SK-N-SH treated with all-trans-retinoic acid at 6 μM for 48 hours (cell line): ENCODE data around the gene LIG4.

Experiments used
- CSDC2 ChIP-seq: fragments of 250-450 bp; sonication (Bioruptor Pico); IDR thresholded peaks from 2 replicates; pipeline ENCODE4 v1.5.0; 2020; ENCODE audit warnings: mild to moderate bottlenecking, moderate library complexity
- OSR1 ChIP-seq: fragments of 250-450 bp; sonication (Bioruptor Pico); IDR thresholded peaks from 2 replicates; pipeline ENCODE4 v1.8.0; 2022; ENCODE audit warnings: moderate library complexity, mild to moderate bottlenecking, inconsistent platforms
- PPARA ChIP-seq: fragments of 250-450 bp; sonication (Bioruptor Pico); IDR thresholded peaks from 2 replicates; pipeline ENCODE4 v1.5.0; 2020; ENCODE audit warnings: mild to moderate bottlenecking, borderline replicate concordance
- RARB ChIP-seq: fragments of 250-450 bp; sonication (Bioruptor Pico); IDR thresholded peaks from 2 replicates; pipeline ENCODE4 v1.8.0; 2021; ENCODE audit warnings: mild to moderate bottlenecking, moderate library complexity
- SNAI2 ChIP-seq: fragments of 250-450 bp; sonication (Bioruptor Pico); IDR thresholded peaks from 2 replicates; pipeline ENCODE4 v1.5.0; 2020; ENCODE audit warnings: mild to moderate bottlenecking, moderate library complexity
- TOX ChIP-seq: fragments of 250-450 bp; sonication (Bioruptor Pico); IDR thresholded peaks from 2 replicates; pipeline ENCODE4 v1.8.0; 2021; ENCODE audit warnings: mild to moderate bottlenecking, moderate library complexity, borderline replicate concordance
- ZFP3 ChIP-seq: fragments of 250-450 bp; sonication (Bioruptor Pico); IDR thresholded peaks from 2 replicates; pipeline ENCODE4 v1.5.0; 2020; ENCODE audit warnings: mild to moderate bottlenecking, moderate library complexity
- ZFP30 ChIP-seq: fragments of 450-650 bp; formaldehyde crosslinking; IDR thresholded peaks from 2 replicates; pipeline ENCODE4 v1.5.0; 2022; ENCODE audit warnings: mild to moderate bottlenecking, moderate library complexity
- TF ChIP-seq, protein P1 (sequence below): fragments of 250-450 bp; sonication (Bioruptor Pico); IDR thresholded peaks from 2 replicates; pipeline ENCODE4 v1.8.0; 2020; ENCODE audit warnings: mild to moderate bottlenecking, moderate library complexity, borderline replicate concordance
- TF ChIP-seq, protein P2 (sequence below): fragments of 250-450 bp; sonication (Bioruptor Pico); IDR thresholded peaks from 2 replicates; pipeline ENCODE4 v1.8.0; 2021; ENCODE audit warnings: low read depth, mild to moderate bottlenecking, moderate library complexity, borderline replicate concordance
- TF ChIP-seq, protein P3 (sequence below): fragments of 250-450 bp; sonication (Bioruptor Pico); IDR thresholded peaks from 2 replicates; pipeline ENCODE4 v1.5.1; 2020; ENCODE audit warnings: low read depth, mild to moderate bottlenecking, moderate library complexity
- TF ChIP-seq, protein P4 (sequence below): fragments of 250-450 bp; sonication (Bioruptor Pico); IDR thresholded peaks from 2 replicates; pipeline ENCODE4 v1.5.1; 2021; ENCODE audit warnings: mild to moderate bottlenecking, moderate library complexity
- TF ChIP-seq, protein P5 (sequence below): fragments of 250-450 bp; sonication (Bioruptor Pico); IDR thresholded peaks from 2 replicates; pipeline ENCODE4 v1.5.0; 2020; ENCODE audit warnings: mild to moderate bottlenecking, moderate library complexity

DNA sequence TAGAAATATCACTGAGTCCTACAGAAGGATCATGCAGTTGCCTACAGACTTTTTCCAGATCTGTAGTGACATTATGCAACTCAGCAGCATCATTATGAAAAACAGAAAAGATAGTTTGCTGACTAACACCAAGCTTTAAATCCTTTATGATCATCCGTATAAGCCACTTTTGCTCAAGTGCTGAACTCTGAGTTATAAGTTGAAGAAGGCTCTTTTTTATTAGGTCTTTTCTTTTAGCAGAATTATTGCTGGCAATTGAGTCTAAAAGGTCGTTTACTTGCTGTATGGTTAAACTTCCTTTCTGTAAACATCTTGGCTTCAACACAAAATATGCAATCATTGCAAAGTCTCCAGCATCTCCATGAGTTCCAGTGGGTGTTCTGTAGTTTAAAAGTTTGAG lies 4.8 kb downstream of the LIG4 start:
- TF ChIP-seq CSDC2 (CRISPR knock-in tag) (no peak), TOX (CRISPR knock-in tag) (no peak), OSR1 (CRISPR knock-in tag) (no peak), SNAI2 (CRISPR knock-in tag) (no peak), RARB (CRISPR knock-in tag) (no peak), PPARA (CRISPR knock-in tag) (no peak), ZFP30 (CRISPR knock-in tag) (no peak), ZFP3 (no peak)
- TF ChIP-seq, protein P1, sequence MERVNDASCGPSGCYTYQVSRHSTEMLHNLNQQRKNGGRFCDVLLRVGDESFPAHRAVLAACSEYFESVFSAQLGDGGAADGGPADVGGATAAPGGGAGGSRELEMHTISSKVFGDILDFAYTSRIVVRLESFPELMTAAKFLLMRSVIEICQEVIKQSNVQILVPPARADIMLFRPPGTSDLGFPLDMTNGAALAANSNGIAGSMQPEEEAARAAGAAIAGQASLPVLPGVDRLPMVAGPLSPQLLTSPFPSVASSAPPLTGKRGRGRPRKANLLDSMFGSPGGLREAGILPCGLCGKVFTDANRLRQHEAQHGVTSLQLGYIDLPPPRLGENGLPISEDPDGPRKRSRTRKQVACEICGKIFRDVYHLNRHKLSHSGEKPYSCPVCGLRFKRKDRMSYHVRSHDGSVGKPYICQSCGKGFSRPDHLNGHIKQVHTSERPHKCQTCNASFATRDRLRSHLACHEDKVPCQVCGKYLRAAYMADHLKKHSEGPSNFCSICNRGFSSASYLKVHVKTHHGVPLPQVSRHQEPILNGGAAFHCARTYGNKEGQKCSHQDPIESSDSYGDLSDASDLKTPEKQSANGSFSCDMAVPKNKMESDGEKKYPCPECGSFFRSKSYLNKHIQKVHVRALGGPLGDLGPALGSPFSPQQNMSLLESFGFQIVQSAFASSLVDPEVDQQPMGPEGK: no peak
- TF ChIP-seq, protein P2, sequence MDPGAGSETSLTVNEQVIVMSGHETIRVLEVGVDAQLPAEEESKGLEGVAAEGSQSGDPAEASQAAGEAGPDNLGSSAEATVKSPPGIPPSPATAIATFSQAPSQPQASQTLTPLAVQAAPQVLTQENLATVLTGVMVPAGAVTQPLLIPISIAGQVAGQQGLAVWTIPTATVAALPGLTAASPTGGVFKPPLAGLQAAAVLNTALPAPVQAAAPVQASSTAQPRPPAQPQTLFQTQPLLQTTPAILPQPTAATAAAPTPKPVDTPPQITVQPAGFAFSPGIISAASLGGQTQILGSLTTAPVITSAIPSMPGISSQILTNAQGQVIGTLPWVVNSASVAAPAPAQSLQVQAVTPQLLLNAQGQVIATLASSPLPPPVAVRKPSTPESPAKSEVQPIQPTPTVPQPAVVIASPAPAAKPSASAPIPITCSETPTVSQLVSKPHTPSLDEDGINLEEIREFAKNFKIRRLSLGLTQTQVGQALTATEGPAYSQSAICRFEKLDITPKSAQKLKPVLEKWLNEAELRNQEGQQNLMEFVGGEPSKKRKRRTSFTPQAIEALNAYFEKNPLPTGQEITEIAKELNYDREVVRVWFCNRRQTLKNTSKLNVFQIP: no peak
- TF ChIP-seq, protein P3, sequence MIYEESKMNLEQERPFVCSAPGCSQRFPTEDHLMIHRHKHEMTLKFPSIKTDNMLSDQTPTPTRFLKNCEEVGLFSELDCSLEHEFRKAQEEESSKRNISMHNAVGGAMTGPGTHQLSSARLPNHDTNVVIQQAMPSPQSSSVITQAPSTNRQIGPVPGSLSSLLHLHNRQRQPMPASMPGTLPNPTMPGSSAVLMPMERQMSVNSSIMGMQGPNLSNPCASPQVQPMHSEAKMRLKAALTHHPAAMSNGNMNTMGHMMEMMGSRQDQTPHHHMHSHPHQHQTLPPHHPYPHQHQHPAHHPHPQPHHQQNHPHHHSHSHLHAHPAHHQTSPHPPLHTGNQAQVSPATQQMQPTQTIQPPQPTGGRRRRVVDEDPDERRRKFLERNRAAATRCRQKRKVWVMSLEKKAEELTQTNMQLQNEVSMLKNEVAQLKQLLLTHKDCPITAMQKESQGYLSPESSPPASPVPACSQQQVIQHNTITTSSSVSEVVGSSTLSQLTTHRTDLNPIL: no peak
- TF ChIP-seq, protein P4, sequence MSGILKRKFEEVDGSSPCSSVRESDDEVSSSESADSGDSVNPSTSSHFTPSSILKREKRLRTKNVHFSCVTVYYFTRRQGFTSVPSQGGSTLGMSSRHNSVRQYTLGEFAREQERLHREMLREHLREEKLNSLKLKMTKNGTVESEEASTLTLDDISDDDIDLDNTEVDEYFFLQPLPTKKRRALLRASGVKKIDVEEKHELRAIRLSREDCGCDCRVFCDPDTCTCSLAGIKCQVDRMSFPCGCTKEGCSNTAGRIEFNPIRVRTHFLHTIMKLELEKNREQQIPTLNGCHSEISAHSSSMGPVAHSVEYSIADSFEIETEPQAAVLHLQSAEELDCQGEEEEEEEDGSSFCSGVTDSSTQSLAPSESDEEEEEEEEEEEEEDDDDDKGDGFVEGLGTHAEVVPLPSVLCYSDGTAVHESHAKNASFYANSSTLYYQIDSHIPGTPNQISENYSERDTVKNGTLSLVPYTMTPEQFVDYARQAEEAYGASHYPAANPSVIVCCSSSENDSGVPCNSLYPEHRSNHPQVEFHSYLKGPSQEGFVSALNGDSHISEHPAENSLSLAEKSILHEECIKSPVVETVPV (CRISPR knock-in tag): no peak
- TF ChIP-seq, protein P5, sequence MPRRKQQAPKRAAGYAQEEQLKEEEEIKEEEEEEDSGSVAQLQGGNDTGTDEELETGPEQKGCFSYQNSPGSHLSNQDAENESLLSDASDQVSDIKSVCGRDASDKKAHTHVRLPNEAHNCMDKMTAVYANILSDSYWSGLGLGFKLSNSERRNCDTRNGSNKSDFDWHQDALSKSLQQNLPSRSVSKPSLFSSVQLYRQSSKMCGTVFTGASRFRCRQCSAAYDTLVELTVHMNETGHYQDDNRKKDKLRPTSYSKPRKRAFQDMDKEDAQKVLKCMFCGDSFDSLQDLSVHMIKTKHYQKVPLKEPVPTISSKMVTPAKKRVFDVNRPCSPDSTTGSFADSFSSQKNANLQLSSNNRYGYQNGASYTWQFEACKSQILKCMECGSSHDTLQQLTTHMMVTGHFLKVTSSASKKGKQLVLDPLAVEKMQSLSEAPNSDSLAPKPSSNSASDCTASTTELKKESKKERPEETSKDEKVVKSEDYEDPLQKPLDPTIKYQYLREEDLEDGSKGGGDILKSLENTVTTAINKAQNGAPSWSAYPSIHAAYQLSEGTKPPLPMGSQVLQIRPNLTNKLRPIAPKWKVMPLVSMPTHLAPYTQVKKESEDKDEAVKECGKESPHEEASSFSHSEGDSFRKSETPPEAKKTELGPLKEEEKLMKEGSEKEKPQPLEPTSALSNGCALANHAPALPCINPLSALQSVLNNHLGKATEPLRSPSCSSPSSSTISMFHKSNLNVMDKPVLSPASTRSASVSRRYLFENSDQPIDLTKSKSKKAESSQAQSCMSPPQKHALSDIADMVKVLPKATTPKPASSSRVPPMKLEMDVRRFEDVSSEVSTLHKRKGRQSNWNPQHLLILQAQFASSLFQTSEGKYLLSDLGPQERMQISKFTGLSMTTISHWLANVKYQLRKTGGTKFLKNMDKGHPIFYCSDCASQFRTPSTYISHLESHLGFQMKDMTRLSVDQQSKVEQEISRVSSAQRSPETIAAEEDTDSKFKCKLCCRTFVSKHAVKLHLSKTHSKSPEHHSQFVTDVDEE (CRISPR knock-in tag): no peak
